ENCODE data around the gene ZNF768. TPM values are rescaled to one million over a fixed set of nuclear protein-coding genes. Genes with fewer than 3 reads are reported as not detected.

Gene ZNF768
- total RNA-seq, 1 donor from 2014 or later = 15.5 TPM

GRCh38 chr16:30552956-30553355 is 26.6 kb upstream of the ZNF768 start:
- Histone ChIP-seq H3K4me3 (no peak overlapping the region), H3K79me2 (ENCODE audit: low read depth) (peaks cover 22% of the 10 kb centered on the region), H3K4me1 (no peaks in the 10 kb centered on the region), H4K20me1 (ENCODE audit: low read depth) (no peaks in the 10 kb centered on the region), H3K4me2 (no peak overlapping the region), H3K27ac (no peak overlapping the region), H3K27me3 (no peaks in the 10 kb centered on the region), H2AFZ (replicated peaks) (no peak overlapping the region), H3F3A (ENCODE audit: low read depth) (peaks cover 2% of the 10 kb centered on the region), H3K9ac (no peak overlapping the region), H3K9me3 (ENCODE audit: low read depth) (no peaks in the 10 kb centered on the region), H3K36me3 (no peaks in the 10 kb centered on the region)
- peaks cover 6% of the 10 kb centered on the region for H3K27me3 Mint-ChIP-seq (ENCODE audit: insufficient read depth, low read depth)
- H3K4me1 Mint-ChIP-seq = peaks cover 11% of the 10 kb centered on the region
- no peak for DNase-seq (ENCODE audit: low spot score)
- H3K36me3 Mint-ChIP-seq = peaks cover 21% of the 10 kb centered on the region
- H3K4me3 Mint-ChIP-seq = no peak overlapping the region
- no peak overlapping the region for H3K27ac Mint-ChIP-seq
- no peaks in the 10 kb centered on the region for H3K9me3 Mint-ChIP-seq
- no peak for TF ChIP-seq EZH2phosphoT487 (IDR thresholded peaks at IDR 0.05)
- TF ChIP-seq, protein P1, sequence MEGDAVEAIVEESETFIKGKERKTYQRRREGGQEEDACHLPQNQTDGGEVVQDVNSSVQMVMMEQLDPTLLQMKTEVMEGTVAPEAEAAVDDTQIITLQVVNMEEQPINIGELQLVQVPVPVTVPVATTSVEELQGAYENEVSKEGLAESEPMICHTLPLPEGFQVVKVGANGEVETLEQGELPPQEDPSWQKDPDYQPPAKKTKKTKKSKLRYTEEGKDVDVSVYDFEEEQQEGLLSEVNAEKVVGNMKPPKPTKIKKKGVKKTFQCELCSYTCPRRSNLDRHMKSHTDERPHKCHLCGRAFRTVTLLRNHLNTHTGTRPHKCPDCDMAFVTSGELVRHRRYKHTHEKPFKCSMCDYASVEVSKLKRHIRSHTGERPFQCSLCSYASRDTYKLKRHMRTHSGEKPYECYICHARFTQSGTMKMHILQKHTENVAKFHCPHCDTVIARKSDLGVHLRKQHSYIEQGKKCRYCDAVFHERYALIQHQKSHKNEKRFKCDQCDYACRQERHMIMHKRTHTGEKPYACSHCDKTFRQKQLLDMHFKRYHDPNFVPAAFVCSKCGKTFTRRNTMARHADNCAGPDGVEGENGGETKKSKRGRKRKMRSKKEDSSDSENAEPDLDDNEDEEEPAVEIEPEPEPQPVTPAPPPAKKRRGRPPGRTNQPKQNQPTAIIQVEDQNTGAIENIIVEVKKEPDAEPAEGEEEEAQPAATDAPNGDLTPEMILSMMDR (IDR thresholded peaks at IDR 0.05) = no peak
- TF ChIP-seq EZH2 (IDR thresholded peaks at IDR 0.05) = no peak

GRCh38 chr16:30551781-30552180 is 25.4 kb upstream of the ZNF768 start:
- H4K20me1 ChIP-seq (ENCODE audit: low read depth) = no peaks in the 10 kb centered on the region
- no peak overlapping the region for H3K4me3 ChIP-seq
- peaks cover 2% of the 10 kb centered on the region for H3K9me3 Mint-ChIP-seq
- no peak overlapping the region for H3K27ac ChIP-seq
- H3K27me3 Mint-ChIP-seq (ENCODE audit: insufficient read depth, low read depth) = peaks cover 6% of the 10 kb centered on the region
- no peak for DNase-seq (ENCODE audit: low spot score)
- no peaks in the 10 kb centered on the region for H3K27me3 ChIP-seq
- H3K4me1 Mint-ChIP-seq = peaks cover 11% of the 10 kb centered on the region
- TF ChIP-seq EZH2 (IDR thresholded peaks at IDR 0.05) (no peak), EZH2phosphoT487 (IDR thresholded peaks at IDR 0.05) (no peak)
- TF ChIP-seq, protein P1 (IDR thresholded peaks at IDR 0.05) = no peak
- H3K79me2 ChIP-seq (ENCODE audit: low read depth) = peaks cover 11% of the 10 kb centered on the region
- H3K36me3 Mint-ChIP-seq = peaks cover 21% of the 10 kb centered on the region
- no peak overlapping the region for H3K9ac ChIP-seq
- no peaks in the 10 kb centered on the region for H3K9me3 ChIP-seq (ENCODE audit: low read depth)
- no peaks in the 10 kb centered on the region for H3K36me3 ChIP-seq
- no peaks in the 10 kb centered on the region for H3F3A ChIP-seq (ENCODE audit: low read depth)
- H2AFZ ChIP-seq (replicated peaks) = no peak overlapping the region
- no peak overlapping the region for H3K27ac Mint-ChIP-seq
- H3K4me1 ChIP-seq = no peaks in the 10 kb centered on the region
- no peak overlapping the region for H3K4me3 Mint-ChIP-seq
- H3K4me2 ChIP-seq = no peak overlapping the region

GRCh38 chr16:30548416-30549253 is 22.3 kb upstream of the ZNF768 start:
- no peak overlapping the region for H3K4me3 Mint-ChIP-seq
- H3K4me3 ChIP-seq = no peak overlapping the region
- H3K9me3 ChIP-seq (ENCODE audit: low read depth) = no peaks in the 10 kb centered on the region
- no peak for DNase-seq (ENCODE audit: low spot score)
- peaks cover 10% of the 10 kb centered on the region for H3K4me1 Mint-ChIP-seq
- no peaks in the 10 kb centered on the region for H3K27me3 ChIP-seq
- peaks cover 3% of the 10 kb centered on the region for H3K79me2 ChIP-seq (ENCODE audit: low read depth)
- TF ChIP-seq, protein P1 (IDR thresholded peaks at IDR 0.05) = no peak
- no peak for TF ChIP-seq EZH2 (IDR thresholded peaks at IDR 0.05)
- no peak for TF ChIP-seq EZH2phosphoT487 (IDR thresholded peaks at IDR 0.05)
- no peak overlapping the region for H3K4me2 ChIP-seq
- H3K4me1 ChIP-seq = peaks cover 7% of the 10 kb centered on the region
- no peaks in the 10 kb centered on the region for H3F3A ChIP-seq (ENCODE audit: low read depth)
- H3K27me3 Mint-ChIP-seq (ENCODE audit: insufficient read depth, low read depth) = peaks cover 6% of the 10 kb centered on the region
- peaks cover 2% of the 10 kb centered on the region for H3K9me3 Mint-ChIP-seq
- no peaks in the 10 kb centered on the region for H3K36me3 ChIP-seq
- no peak overlapping the region for H3K27ac ChIP-seq
- peak overlapping the region; percentile 8 for H3K27ac Mint-ChIP-seq
- H2AFZ ChIP-seq (replicated peaks) = no peak overlapping the region
- no peaks in the 10 kb centered on the region for H4K20me1 ChIP-seq (ENCODE audit: low read depth)
- peaks cover 6% of the 10 kb centered on the region for H3K36me3 Mint-ChIP-seq
- no peak overlapping the region for H3K9ac ChIP-seq

Measured in neural progenitor cell (in vitro differentiated cells).